Suprapubic skin (tissue), 4 donors: ENCODE measurements around the gene GALNT7.

Experiments used
- POLR2A ChIP-seq, 2 donors: fragments of 450-650 bp; IDR thresholded peaks; one replicate each; pipeline ENCODE4 v1.6.1; 2017; ENCODE audit warnings: antibody characterized with exemption in 2 of 2, mild to moderate bottlenecking in 2 of 2, moderate library complexity in 2 of 2
- POLR2AphosphoS5 ChIP-seq, 3 donors: sonication (generic); formaldehyde crosslinking; IDR thresholded peaks; one replicate each; pipeline ENCODE4 v1.6.1; 2017; ENCODE audit warnings: antibody characterized with exemption in 3 of 3
- TF ChIP-seq, protein P1 (sequence below), 2 donors: fragments of 200-600 bp in 1 of 2; fragments of 450-650 bp in 1 of 2; sonication (generic) in 1 of 2; IDR thresholded peaks; one replicate each; pipeline ENCODE4 v1.5.1; 2016 to 2019; ENCODE audit warnings: antibody characterized with exemption in 2 of 2, mild to moderate bottlenecking in 1 of 2, moderate library complexity in 1 of 2

DNA sequence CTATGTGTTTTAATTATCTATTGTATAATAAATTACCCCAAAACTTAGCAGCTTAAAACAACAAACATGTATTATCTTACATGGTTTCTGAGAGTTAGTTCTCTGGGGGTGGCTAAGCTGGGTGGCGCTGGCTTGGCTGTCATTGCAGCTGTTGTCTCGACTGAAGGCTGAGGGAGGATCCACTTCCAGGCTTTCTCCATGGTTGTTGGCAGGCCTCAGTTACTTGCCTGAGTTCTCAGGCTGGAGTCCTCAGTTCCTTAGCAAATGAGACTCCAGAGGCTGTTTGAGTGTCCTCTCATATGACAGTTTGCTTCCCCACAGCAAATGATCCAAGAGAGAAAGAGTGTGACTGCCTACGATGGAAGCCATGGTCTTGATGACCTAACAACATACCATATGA, 23.5 kb upstream of the GALNT7 start:
- TF ChIP-seq, protein P1, sequence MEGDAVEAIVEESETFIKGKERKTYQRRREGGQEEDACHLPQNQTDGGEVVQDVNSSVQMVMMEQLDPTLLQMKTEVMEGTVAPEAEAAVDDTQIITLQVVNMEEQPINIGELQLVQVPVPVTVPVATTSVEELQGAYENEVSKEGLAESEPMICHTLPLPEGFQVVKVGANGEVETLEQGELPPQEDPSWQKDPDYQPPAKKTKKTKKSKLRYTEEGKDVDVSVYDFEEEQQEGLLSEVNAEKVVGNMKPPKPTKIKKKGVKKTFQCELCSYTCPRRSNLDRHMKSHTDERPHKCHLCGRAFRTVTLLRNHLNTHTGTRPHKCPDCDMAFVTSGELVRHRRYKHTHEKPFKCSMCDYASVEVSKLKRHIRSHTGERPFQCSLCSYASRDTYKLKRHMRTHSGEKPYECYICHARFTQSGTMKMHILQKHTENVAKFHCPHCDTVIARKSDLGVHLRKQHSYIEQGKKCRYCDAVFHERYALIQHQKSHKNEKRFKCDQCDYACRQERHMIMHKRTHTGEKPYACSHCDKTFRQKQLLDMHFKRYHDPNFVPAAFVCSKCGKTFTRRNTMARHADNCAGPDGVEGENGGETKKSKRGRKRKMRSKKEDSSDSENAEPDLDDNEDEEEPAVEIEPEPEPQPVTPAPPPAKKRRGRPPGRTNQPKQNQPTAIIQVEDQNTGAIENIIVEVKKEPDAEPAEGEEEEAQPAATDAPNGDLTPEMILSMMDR (IDR thresholded peaks at IDR 0.05) = no peak
- no peak for TF ChIP-seq POLR2A (IDR thresholded peaks at IDR 0.05)
- TF ChIP-seq POLR2AphosphoS5 (IDR thresholded peaks at IDR 0.05) = no peak
